Keratinocyte (primary cell): ENCODE data around the gene CFAP157. TPM values are rescaled to one million over a fixed set of nuclear protein-coding genes. Genes with fewer than 3 reads are reported as not detected.

Experiments used
- DNase-seq: peaks from one replicate; pipeline ENCODE4 v3.0.0-alpha.2; 2011; ENCODE audit warnings: low read depth, missing footprints, low spot score
- FAIRE-seq: peaks from 2 replicates; lab custom pipeline; 2011; peaks lifted over from hg19 to GRCh38; lab: Jason Lieb, UNC
- H2AFZ ChIP-seq: 2 replicates; pipeline ENCODE4 v1.6.0; 2012; ENCODE audit warnings: low read length, control low read depth, inconsistent platforms; ENCODE audit not compliant: control insufficient read depth
- H3K27ac ChIP-seq: 2 replicates; pipeline ENCODE4 v1.5.1; 2011; ENCODE audit warnings: low read length; ENCODE audit not compliant: control insufficient read depth, insufficient read depth
- H3K27me3 ChIP-seq: 3 replicates; pipeline ENCODE4 v1.6.0; 2011; ENCODE audit warnings: low read length; ENCODE audit not compliant: control insufficient read depth, insufficient read depth; ENCODE audit errors: extremely low read depth
- H3K36me3 ChIP-seq, 2 experiments: 2 replicates in 1 of 2; 3 replicates in 1 of 2; pipeline ENCODE4 v1.5.1; 2011; ENCODE audit warnings: low read length in 2 of 2, mild to moderate bottlenecking in 1 of 2; ENCODE audit not compliant: control insufficient read depth in 2 of 2, insufficient read depth in 2 of 2; ENCODE audit errors: extremely low read depth in 1 of 2
- H3K4me1 ChIP-seq: 3 replicates; pipeline ENCODE4 v1.5.1; 2011; ENCODE audit warnings: low read length; ENCODE audit not compliant: control insufficient read depth, insufficient read depth; ENCODE audit errors: extremely low read depth
- H3K4me2 ChIP-seq: 3 replicates; pipeline ENCODE4 v1.6.0; 2011; ENCODE audit warnings: low read depth, low read length; ENCODE audit not compliant: control insufficient read depth, insufficient read depth; ENCODE audit errors: extremely low read depth
- H3K4me3 ChIP-seq, 3 experiments: fragments of 200-600 bp in 1 of 3; sonication (generic) in 1 of 3; 2 replicates in 2 of 3; 3 replicates in 1 of 3; pipeline ENCODE4 v1.5.1; 2011 to 2016; ENCODE audit warnings: low read length in 3 of 3, mild to moderate bottlenecking in 3 of 3, control low read depth in 2 of 3, inconsistent platforms in 1 of 3, low read depth in 1 of 3, mixed read lengths in 1 of 3, mixed run types in 1 of 3, moderate library complexity in 1 of 3; ENCODE audit not compliant: control insufficient read depth in 2 of 3, insufficient read depth in 2 of 3; ENCODE audit errors: extremely low read depth in 1 of 3
- H3K79me2 ChIP-seq: 2 replicates; pipeline ENCODE4 v1.6.0; 2012; ENCODE audit warnings: low read length; ENCODE audit not compliant: control insufficient read depth, insufficient read depth
- H3K9ac ChIP-seq: 3 replicates; pipeline ENCODE4 v1.6.0; 2011; ENCODE audit warnings: low read length; ENCODE audit not compliant: control insufficient read depth, insufficient read depth; ENCODE audit errors: extremely low read depth
- H3K9me1 ChIP-seq: 3 replicates; pipeline ENCODE4 v1.6.0; 2011; ENCODE audit warnings: low read length; ENCODE audit not compliant: control insufficient read depth, insufficient read depth; ENCODE audit errors: extremely low read depth
- H3K9me3 ChIP-seq: 2 replicates; pipeline ENCODE4 v1.5.1; 2012; ENCODE audit warnings: low read depth, low read length; ENCODE audit not compliant: control insufficient read depth
- H4K20me1 ChIP-seq: 3 replicates; pipeline ENCODE4 v1.6.0; 2011; ENCODE audit warnings: low read length; ENCODE audit not compliant: control insufficient read depth, insufficient read depth; ENCODE audit errors: extremely low read depth
- CTCF ChIP-seq, 3 experiments: IDR thresholded peaks in 1 of 3; conservative IDR thresholded peaks in 1 of 3; optimal IDR thresholded peaks in 1 of 3; 2 replicates in 2 of 3; 3 replicates in 1 of 3; pipeline versions ENCODE3 to v1.5.1; 2011; ENCODE audit warnings: low read length in 3 of 3, mild to moderate bottlenecking in 3 of 3, moderate library complexity in 2 of 3, control low read depth in 1 of 3, inconsistent platforms in 1 of 3; ENCODE audit not compliant: insufficient read depth in 2 of 3; ENCODE audit errors: extremely low read depth in 1 of 3
- EZH2 ChIP-seq: IDR thresholded peaks from one replicate; pipeline ENCODE4 v1.6.1; 2012; ENCODE audit warnings: inconsistent platforms, mild to moderate bottlenecking, low read length, moderate library complexity
- dilution Hi-C: fragments of 300-500 bp; cut with MboI; formaldehyde crosslinking; loops from one replicate; pipeline ENCODE4 v1.7.0; 2020; ENCODE audit warnings: low sequenced_read_pairs; ENCODE audit not compliant: extremely low pct_ligation_motif_present
- polyA plus RNA-seq, 5 experiments: library from polyadenylated mRNA; depleted of rRNA in 3 of 5; stranded (reverse) in 3 of 5; stranded (forward) in 1 of 5; unstranded in 1 of 5; fragments of >200 nt; gene quantifications; 1 replicate in 1 of 5; 2 replicates in 3 of 5; 3 replicates in 1 of 5; pipeline versions ENCODE4 v1.2.1 to v1.2.3, GENCODE V29; 2011 to 2012; ENCODE audit warnings: missing spikeins in 2 of 5, low read depth in 1 of 5, low replicate concordance in 1 of 5

The CFAP157 gene
- polyA plus RNA-seq, 1 donor (not counting 4 experiments of a cell fraction or from before 2014, with no cell fraction given), result not detected

DNA sequence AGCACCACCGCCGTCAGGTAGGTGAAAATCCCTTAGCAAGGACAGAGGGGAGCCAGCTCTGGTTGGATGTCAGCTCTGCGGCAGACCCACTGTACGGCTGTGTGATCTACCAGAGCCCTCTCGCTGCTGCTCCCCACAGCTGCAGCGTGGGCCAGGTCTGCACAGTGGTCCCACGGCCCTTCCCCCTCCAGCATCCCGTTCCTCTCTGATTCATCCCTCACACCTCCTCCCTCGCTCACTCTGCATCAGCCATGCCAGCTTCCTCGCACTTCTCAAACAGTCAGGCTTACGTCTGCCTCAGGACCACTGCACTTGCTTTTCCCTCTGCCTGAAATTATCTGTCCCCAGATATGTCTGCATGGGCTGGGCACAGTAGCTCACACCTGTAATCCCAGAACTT is 26.6 kb upstream of the CFAP157 start:
- DNase-seq (no peak), FAIRE-seq (no peak)
- dilution Hi-C loops, result no loop called here
- no peak overlapping the region for H2AFZ ChIP-seq
- no peaks in the 10 kb centered on the region for H4K20me1 ChIP-seq
- H3K4me3 ChIP-seq, result no peak overlapping the region
- TF ChIP-seq EZH2, result no peak
- TF ChIP-seq CTCF (optimal IDR thresholded peaks at IDR 0.05 in 1 of 3, IDR thresholded peaks at IDR 0.05 in 1 of 3, conservative IDR thresholded peaks at IDR 0.05 in 1 of 3; ENCODE audit: extremely low read depth in 1 of 3, insufficient read depth in 2 of 3, low read length in 3 of 3), result no peak
- no peaks in the 10 kb centered on the region for H3K9me3 ChIP-seq
- H3K27me3 ChIP-seq, result no peaks in the 10 kb centered on the region
- H3K4me2 ChIP-seq, result no peak overlapping the region
- no peaks in the 10 kb centered on the region for H3K4me1 ChIP-seq
- H3K9ac ChIP-seq, result no peak overlapping the region
- H3K27ac ChIP-seq, result no peak overlapping the region
- no peaks in the 10 kb centered on the region for H3K9me1 ChIP-seq
- peaks cover 28 to 41% of the 10 kb centered on the region in 2 experiments for H3K36me3 ChIP-seq
- H3K79me2 ChIP-seq, result no peaks in the 10 kb centered on the region

DNA sequence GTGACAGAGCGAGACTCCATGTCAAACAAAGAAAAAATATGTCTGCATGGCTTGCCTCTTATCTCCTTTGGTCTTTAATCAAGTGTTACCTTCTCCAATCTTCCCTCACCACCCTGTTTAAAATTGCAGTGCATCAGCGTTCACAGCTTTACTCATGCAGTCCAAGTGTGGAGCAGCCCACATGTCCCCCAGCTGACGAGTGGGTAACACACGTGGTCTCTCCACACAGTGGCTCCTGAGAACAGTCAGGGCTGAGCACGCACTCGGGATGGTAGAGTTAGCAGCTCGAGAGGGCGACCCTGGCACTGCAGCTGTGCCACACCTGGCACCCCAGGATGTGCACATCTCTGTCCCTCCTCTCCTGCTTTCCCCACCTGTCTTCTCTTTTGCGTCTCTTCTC is 25.9 kb upstream of the CFAP157 start:
- H3K9me1 ChIP-seq, result no peaks in the 10 kb centered on the region
- FAIRE-seq (no peak), DNase-seq (no peak)
- dilution Hi-C loops, result no loop called here
- TF ChIP-seq CTCF (optimal IDR thresholded peaks at IDR 0.05 in 1 of 3, IDR thresholded peaks at IDR 0.05 in 1 of 3, conservative IDR thresholded peaks at IDR 0.05 in 1 of 3; ENCODE audit: extremely low read depth in 1 of 3, insufficient read depth in 2 of 3, low read length in 3 of 3) (no peak), EZH2 (no peak)
- H3K79me2 ChIP-seq, result no peaks in the 10 kb centered on the region
- H3K9me3 ChIP-seq, result no peaks in the 10 kb centered on the region
- H3K4me1 ChIP-seq, result no peaks in the 10 kb centered on the region
- H4K20me1 ChIP-seq, result no peaks in the 10 kb centered on the region
- H3K36me3 ChIP-seq, result peaks cover 22 to 35% of the 10 kb centered on the region in 2 experiments
- no peak overlapping the region for H3K4me3 ChIP-seq
- H3K4me2 ChIP-seq, result no peak overlapping the region
- H2AFZ ChIP-seq, result no peak overlapping the region
- H3K9ac ChIP-seq, result no peak overlapping the region
- no peak overlapping the region for H3K27ac ChIP-seq
- no peaks in the 10 kb centered on the region for H3K27me3 ChIP-seq
